Measurements from ENCODE around the gene ZNF735. TPM values are rescaled to one million over a fixed set of nuclear protein-coding genes. Genes with fewer than 3 reads are reported as not detected.

Gene ZNF735
- total RNA-seq, 1 donor from 2014 or later, result not detected

DNA sequence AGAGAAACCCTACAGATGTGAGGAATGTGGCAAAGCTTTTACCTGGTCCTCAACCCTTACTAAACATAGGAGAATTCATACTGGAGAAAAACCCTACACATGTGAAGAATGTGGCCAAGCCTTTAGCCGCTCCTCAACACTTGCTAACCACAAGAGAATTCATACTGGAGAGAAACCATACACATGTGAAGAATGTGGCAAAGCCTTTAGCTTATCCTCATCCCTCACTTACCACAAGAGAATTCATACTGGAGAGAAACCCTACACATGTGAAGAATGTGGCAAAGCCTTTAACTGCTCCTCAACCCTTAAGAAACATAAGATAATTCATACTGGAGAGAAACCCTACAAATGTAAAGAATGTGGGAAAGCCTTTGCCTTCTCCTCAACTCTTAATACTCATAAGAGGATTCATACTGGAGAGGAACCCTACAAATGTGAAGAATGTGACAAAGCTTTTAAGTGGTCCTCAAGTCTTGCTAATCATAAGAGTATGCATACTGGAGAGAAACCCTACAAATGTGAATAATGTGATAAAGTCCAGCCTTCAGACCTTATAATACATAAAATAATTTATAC lies 59.4 kb downstream of the ZNF735 start:
- no peak for DNase-seq (ENCODE audit: low spot score, unreplicated experiment)
- Mint-ChIP-seq H3K4me1 (ENCODE audit: low read depth) (no peaks in the 10 kb centered on the region), H3K27me3 (no peaks in the 10 kb centered on the region), H3K9me3 (ENCODE audit: low read depth) (peaks cover 30% of the 10 kb centered on the region), H3K4me3 (ENCODE audit: low read depth) (no peak overlapping the region), H3K27ac (no peak overlapping the region), H3K36me3 (ENCODE audit: insufficient read depth) (no peaks in the 10 kb centered on the region)
- TF ChIP-seq, protein P1, sequence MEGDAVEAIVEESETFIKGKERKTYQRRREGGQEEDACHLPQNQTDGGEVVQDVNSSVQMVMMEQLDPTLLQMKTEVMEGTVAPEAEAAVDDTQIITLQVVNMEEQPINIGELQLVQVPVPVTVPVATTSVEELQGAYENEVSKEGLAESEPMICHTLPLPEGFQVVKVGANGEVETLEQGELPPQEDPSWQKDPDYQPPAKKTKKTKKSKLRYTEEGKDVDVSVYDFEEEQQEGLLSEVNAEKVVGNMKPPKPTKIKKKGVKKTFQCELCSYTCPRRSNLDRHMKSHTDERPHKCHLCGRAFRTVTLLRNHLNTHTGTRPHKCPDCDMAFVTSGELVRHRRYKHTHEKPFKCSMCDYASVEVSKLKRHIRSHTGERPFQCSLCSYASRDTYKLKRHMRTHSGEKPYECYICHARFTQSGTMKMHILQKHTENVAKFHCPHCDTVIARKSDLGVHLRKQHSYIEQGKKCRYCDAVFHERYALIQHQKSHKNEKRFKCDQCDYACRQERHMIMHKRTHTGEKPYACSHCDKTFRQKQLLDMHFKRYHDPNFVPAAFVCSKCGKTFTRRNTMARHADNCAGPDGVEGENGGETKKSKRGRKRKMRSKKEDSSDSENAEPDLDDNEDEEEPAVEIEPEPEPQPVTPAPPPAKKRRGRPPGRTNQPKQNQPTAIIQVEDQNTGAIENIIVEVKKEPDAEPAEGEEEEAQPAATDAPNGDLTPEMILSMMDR (IDR thresholded peaks at IDR 0.05; ENCODE audit: unreplicated experiment), result no peak

Other genes starting within 250 kb of the ZNF735 start
- not detected in 2 replicates for gene ZNF722, start 208.4 kb upstream of the ZNF735 start, total RNA-seq
- gene ZNF727, start 161.8 kb upstream of the ZNF735 start, total RNA-seq, result not detected in 2 replicates
- gene ZNF679, start 21.3 kb downstream of the ZNF735 start, total RNA-seq, result not detected in 2 replicates
- not detected in 2 replicates for gene ZNF736, start 106.8 kb downstream of the ZNF735 start, total RNA-seq

Data from progenitor cell of endocrine pancreas (in vitro differentiated cells).